ENCODE results near the gene AHCTF1.
"Not testable (repeated sequence)": the region's sequence is repeated elsewhere in the genome, so short reads cannot be mapped to it uniquely, and the experiment has no call there.

AHCTF1 gene

DNA sequence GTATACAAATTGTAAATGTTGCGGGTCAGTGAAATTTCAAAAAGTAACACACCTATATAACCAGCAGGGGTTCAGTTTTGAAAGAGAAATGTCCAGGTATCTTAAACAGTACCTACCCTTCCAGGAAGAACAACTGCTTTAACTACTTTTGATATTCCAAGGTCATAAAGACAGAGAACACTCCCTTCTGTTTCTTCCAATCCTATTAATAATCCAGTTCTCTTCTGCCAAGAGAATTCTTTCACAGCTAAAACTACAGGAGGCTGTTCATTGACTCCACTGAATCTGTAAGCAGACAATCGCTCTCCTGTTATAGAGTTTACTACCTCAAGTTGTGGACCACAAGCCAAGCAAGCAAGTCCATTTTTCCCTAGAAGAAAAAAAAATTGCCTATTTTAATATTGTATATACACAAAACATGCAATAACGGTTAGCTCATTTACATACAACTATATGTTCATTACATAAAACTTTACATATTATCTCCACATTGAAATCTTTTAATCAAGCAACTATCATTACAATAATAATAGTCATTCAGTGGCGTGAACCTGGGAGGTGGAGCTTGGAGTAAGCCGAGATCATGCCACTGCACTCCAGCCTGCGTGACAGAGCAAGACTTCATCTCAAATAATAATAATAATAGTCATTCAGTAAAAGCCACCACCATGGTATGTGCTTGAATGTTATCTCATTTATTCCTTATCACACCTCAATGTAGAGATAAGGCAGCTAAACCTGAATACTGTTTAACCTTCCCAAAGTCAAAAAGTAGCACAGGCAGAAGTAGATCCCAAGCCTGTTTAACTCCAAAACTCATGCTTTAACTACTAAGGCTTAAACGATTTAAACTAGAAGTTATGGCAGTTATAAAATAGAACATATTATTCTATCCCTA is 15.5 kb downstream of the AHCTF1 start:
- not testable (repeated sequence) for DNase-seq

DNA sequence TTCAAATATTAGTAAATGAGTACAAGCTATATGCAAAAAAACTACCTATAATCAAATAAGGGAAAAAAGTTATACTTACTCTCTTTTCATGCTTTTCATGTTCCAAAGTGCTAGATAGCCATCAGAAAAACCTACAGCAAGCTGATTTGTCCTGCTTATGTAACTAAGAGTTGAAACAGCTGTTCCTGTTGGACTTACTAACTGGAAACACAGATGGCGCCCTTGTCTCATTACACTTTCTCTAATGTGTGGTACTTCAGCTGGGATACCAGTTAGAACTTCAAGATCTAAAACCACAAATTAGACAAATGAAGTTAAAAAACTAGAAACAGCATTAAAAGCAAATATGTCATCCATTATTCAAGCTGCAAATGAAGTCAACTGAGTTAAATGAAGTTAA is 24.3 kb downstream of the AHCTF1 start:
- DNase-seq, result no peak

DNA sequence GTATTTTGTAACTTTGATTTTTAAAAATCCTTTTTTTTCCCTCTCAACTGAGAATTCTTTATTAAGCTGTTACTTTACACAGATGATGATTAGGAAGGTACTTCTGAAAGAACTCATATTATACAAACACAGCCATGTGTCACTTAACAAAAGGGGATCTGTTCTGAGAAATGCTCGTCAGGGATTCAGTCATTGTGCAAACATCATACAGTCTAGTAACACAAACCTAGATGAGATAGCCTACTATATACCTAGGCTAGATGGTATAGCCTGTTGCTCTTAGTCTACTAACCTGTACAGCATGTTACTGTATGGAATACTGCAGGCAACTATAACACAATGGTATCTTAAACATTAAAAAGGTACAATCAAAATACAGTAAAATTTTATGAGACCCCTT is 24.9 kb downstream of the AHCTF1 start:
- no peak for DNase-seq

DNA sequence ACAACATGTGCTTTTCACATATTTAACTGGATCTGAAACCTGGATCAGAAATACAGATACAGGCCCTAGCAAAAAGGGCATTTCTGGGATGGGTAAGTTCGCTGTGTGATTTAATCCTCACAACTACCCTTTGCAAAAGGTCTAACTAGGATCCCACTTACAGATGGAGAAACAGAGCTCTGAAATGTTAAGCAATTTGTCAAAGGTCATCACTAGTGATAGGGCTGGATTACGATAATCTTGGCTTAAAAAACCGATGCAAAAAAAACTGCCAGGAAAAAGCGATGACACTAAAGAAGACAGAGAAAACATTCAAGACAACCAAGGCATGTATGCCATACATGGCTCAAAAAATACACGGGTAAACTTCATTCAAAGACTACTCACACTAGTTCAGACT is 29.9 kb downstream of the AHCTF1 start:
- DNase-seq, result no peak

DNA sequence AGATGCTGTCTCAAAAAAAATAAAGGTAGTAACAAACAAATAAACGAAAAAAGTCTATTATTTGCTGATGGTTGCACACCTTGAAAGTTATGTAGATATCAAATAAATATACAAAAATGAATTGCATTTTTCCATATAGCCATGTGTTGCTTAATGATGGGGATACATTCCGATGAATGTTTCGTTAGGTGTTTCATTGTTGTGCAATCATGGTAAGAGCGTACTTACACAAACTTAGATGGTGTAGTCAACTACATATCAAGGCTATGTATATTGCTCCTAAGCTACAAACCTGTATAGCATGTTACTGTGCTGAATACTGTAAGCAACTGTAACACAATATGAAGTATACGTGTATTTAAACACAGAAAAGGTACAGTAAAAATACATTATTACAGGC is 34.4 kb downstream of the AHCTF1 start:
- DNase-seq, result no peak

DNA sequence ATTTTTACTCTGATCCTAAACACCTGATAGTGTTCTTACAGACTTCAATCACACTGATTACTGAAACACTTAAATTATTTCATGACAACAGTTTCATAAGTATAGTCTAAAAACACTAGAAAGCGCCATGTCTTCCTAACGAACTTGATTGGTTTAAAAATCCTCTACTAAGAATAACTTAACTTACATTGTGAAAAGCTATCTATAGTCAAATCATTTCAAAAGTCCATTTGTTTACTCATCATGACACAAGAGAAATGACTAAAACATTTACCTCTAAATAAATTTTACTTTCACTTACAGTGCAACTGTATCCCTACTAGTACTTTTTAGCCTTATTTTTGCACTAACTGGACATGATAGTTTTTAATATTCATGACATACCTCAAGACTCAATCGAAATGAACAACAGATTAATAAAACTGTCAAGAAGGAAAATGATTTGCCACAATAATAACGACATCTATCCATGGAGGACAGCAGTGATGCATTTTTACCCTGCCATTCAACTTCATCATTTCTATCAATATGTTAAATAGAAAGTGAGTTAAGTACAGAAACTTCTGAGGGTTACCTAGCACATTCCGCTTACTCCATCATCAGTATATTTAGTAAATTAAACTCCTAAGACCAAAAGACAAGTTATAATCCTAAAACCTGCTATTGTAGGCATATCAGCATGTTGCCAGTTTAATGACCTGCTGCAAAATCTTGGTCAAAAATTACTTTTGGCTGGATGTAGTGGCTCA is 38.4 kb downstream of the AHCTF1 start:
- DNase-seq, result no peak

DNA sequence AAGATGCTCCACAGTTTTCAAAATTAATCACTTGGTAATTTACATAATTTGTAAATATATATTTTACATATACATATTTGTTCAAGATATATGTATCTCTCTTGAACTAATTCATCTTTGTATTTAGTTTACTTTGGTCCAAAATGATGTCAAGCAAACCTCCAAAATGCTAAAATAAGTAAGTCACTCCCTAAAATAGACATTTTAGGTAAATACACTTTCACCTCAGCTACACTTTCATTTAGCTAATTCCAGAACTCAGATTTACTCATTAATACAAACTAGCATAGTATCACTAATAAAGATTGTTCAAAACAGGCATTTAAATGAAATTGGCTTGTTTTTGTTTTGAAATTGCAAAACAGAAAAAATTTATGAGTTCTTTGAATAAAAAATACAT is 40.6 kb downstream of the AHCTF1 start:
- DNase-seq, result no peak

DNA sequence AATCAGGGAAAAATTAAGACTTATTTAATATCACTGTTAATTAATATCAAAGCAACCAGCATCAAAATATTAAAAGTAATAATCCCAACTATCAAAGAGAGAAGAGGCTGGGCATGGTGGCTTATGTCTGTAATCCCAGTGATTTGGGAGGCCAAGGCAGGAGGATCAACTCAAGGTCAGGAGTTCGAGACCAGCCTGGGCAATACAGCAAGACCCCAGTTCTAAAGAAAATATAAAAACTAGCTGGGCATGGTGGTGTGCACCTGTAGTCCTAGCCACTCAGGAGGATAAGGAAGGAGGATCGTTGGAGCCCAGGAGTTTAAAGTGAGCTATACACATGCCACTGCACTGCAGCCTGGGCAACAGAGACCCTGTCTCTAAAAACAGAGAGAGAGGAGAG is 43.2 kb downstream of the AHCTF1 start:
- DNase-seq, result no peak

DNA sequence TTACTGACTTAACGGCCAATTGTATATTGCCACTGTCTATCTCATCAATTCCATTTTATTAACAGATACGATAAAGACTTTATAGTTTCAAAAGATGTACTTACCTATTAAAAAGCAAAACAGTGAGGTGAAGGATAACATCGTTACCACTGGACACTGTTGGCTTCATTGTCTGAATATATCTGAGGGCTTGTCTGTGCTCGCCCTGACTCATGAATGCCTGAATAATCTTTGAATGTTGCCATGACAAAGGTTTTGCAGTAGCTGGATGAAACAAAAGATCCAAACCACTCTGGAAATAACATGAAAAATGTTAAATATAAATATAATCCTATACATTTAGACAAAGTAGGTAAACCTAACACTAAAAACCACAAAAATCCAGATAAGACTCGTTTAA is 46.4 kb downstream of the AHCTF1 start:
- DNase-seq, result not testable (repeated sequence)

DNA sequence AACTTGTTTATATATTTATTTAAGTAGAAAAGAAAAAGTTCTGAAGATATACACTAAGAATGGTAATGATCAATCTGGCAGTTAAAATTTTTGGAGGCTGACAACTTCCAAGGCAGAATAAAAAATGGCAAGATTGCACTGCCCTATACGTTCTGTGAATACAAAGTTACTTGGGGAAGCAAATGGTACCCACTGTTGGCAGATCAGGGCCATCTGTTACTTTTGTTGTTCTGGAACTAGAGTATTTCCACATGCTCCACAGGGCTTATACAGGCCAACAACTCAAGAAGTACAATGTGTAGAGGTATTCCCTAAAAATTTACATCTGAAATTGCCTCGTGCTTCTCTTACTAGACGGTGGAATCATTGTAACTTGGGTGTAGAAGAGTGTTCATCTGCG is 53.2 kb downstream of the AHCTF1 start:
- DNase-seq, result no peak

DNA sequence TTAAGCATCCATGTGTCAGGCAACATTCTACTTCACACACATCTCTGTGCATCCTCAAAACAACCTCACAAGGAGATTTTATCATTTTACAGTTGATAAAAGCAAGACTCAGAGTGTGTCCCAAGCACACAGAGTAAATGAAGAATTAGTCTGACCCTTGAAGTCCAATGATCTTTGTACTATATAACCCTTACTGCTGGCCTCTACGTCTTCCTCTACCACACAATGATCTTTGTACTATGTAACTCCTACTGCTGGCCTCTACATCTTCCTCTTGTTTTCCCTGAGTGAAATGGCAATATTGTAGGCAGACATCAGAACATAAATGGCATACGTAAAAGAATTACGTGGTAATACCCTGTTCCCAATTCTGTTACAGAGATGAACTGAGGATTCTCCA is 55.3 kb downstream of the AHCTF1 start:
- DNase-seq, result no peak

DNA sequence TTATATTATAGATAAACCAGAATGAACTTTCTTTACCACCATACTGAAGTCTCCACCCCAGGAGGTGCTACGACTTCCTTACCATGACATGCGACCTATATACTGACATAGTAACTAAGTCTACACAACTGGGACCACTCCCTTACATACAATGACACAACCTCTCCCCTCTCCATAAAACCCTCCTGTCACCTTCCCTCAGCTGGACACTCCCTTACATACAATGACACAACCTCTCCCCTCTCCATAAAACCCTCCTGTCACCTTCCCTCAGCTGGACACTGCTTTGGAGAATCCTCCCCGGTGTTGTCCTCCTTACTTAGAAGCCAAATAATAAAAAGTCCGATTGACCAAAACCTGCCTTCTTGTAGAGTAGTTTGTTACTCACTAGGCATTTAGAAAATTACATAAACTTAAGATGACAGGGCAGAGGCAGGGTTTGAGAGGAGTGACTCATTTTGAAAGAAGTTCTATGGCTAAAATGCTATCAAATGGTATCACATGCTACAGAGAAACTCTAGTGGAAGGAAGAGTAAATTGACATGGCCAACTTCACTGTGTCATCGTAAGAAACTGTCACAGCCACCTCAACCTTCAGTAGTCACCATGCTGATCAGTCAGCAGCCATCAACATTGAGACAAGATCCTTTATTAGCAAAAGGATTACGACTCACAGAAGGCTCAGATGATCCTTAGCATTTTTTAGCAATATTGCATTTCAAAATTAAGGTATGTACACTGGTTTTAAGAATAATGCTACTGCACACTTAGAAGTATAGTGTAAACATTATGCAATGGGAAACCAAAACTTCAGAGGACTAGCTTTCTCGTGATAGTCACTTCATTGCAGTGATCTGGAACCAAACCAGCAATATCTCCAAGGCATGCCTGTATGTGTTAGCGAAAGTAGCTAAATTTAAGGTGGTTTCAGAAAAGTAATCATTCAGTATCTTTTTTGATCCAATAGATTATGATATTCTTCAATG is 56.4 kb downstream of the AHCTF1 start:
- no peak for DNase-seq

DNA sequence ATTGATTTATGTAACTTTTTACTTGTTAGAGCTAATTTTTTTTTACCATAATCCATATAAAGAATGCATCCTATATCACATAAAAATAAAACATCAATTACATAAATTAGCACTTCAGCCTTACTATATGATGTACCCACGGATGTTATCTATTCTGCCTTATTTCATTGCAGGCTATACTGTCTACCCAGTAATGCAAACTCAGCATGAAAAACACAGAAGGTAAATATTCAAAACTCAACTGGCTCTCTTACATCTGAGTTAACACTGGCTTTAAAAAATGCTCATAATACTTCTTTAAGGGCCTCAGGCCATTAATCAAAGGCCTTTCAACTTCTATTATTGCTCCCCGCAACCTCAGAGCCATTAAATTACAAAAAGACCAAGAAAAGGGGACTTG is 65.8 kb downstream of the AHCTF1 start:
- no peak for DNase-seq

DNA sequence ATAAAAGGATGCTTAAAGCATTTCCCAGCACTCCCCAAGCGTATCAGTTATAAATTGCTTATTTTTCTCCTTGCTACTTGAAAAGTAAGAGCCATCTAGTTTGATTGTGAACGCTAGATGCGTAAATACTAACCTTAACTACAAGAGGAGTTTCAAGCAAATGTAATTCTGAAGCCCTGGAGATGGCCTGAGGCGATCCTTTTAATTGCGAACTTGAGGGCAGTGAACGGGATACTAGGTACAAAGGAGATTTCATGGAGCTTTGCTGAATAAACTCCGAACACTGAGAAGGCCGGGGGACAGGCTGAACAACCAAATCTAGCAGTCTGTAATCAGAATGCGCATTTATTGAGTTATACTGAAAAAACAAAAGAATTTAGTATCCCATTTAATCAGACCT is 68.0 kb downstream of the AHCTF1 start:
- not testable (repeated sequence) for DNase-seq

DNA sequence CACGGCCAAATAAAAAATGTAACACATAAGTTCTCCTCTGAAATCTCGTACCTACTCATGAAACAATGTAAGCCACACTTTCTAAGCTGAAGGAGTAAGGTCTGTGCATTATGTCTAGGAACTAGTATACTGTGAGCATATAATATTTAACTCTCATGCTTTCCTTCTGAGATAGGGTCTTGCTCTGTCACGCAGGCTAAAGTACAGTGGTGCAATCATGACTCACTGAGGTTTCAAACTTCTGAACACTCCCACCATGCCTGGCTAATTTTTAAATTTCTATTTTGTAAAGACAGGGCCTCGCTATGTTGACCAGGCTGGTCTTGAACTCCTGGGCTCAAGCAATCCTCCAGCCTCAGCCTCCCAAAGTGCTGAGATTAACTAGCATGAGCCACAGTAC is 71.3 kb downstream of the AHCTF1 start:
- no peak for DNase-seq

DNA sequence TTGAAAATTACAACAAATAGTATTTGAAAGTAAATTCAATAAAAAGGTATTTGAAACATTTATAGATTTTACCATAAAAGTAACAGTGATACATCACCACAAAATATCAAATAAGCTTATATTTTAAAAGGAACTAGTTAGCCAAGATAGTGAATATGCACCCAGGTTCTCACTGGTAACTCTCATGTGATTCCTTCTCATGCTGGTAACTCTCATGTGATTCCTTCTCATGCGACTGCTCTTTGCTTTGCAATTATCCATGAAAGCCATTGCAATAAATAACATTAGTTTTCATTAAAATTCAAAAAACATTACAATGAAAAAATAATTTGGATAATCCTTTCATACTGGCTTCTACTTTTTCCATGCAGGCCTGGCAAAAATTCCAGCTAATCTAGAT is 75.4 kb downstream of the AHCTF1 start:
- DNase-seq, result no peak

DNA sequence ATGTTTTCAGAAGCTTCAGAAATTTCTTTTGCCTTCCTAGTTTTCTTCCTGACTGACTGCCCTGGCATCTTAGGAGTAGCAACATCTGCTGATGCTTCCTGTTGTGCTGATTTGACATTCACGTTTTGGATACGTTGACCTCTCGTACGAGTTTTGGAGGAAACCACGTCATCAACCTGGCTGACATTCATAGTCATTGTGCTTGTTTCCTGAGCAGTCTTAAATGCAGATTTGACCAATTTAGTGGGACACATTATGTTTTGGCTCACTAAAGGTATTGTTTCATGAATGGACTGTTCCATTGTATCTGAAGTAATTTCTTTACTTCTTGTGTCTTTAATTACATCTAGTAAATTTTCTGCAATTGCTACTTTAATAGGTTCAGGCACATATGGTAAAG is 81.1 kb downstream of the AHCTF1 start:
- DNase-seq, result not testable (repeated sequence)

DNA sequence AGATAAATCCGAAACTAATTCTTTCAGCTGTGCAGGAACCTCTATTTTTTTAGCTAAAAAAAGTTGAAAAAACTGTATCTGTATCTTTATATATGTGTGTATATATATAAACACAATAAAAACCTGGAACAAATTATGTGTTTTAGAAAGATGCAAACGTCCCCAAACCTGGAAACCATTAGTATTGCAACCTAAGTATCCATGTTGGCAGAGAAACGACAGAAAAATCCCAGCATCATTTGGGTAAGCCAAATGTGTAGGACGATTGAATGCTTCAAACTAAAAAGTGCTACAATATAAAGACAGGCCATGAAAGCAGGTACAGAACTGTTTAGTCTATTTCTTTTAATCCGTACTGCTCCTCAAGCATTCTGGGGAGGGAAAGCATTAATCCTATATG is 87.9 kb downstream of the AHCTF1 start:
- no peak for DNase-seq

DNA sequence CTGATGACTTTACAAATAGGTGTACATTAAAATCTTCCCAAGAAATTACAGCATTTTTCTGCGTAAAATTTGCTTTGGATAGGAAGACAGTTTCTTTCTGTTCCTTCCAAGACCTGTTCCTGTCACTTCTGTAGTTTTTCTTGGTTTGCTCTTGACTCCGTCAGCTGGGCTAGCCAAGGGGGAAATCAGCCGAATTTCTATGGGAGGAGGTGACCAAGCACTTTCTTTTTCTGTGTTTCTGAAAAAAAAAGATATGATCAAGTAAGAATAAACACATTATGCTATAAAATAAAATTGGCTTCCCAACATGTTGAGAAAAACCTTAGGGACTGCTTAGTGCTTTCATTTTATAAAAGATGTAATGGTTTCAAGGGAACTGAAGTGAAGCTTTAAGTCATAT is 91.0 kb downstream of the AHCTF1 start:
- DNase-seq, result not testable (repeated sequence)

DNA sequence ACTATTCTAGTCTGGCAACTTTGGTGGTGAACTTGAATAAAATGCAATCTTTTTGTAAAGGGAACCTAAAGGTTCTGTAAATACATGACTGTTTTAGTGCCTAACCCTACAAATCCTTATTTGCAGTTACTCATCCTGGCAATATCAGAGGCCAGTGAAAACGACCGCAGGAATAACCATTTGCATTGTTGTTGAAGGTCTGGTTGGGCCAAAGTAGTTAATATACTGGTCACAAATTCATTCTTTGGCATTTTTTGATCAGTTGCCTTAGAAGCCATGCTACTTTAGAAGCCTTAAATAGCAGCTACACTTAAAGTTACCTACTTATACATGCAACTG is 93.7 kb downstream of the AHCTF1 start:
- no peak for DNase-seq

DNA sequence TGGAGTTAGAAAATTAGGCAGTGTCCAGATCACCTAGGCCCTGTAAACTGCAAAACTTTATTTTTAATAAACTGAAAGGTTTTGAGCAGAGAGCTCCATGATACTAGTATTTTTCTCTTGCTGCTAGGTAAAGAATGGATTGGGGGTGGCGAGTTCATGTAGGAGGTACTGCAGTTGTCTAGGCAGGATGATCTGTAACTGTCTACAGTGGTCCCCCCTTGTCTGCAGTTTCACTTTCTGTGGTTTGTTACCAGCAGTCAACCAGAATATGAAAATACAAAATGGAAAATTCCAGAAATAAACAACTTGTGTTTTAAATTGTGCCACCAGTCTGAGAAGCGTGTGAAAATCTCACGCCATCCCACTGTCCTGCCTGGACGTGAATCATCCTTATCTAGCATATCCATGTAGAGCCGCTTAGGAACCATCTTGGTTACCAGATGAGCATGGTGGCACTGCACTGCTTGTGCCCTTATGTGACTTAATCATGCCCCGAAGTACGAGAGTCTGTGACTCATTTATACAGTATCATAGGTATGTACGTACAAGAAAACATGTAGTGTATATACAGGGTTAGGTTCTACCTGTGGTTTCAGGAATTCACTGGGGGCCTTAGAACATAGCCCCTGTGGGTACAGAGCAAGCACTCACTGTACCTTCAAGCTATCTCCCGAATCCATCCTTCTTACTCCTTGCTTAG is 94.2 kb downstream of the AHCTF1 start:
- no peak for DNase-seq

DNA sequence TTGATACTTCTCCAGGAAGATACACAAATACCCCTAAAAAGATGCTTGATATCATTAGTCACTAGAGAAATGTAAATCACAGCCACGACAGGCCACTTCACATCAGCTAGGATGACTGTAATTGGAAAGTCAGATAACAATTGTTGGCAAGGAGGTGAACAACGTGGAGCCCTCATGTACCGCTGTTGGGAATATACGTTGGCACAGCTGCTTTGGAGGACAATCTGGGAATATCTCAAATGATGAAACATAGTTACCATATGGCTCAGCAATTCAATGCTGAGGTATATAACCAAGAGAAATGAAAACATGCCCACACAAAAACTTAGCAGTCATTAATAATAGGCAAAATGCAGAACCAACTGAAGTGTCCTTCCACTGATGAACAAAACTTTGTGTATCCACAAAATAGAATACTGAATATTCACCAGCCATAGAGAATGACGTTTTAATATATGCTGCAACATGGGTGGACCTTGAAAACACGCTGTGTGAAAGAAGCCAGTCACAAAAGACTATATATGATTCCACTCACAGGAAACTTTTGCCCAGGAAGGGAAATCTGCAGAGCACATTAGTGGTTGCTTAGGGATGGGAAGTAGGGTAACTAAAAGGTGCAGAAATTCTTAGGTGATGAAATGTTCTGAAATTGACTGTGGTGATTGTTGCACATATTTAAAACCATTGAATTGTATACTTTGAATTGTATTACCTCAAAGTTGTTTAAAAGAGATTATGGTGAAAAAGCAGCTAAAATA is 95.4 kb downstream of the AHCTF1 start:
- no peak for DNase-seq
